Measurements from ENCODE around the gene RAPGEF2. TPM values are rescaled to one million over a fixed set of nuclear protein-coding genes. Genes with fewer than 3 reads are reported as not detected.

RAPGEF2 gene
- total and polyA plus RNA-seq, 11 donors: 10.6 to 75.9 (median 51.2) TPM

DNA sequence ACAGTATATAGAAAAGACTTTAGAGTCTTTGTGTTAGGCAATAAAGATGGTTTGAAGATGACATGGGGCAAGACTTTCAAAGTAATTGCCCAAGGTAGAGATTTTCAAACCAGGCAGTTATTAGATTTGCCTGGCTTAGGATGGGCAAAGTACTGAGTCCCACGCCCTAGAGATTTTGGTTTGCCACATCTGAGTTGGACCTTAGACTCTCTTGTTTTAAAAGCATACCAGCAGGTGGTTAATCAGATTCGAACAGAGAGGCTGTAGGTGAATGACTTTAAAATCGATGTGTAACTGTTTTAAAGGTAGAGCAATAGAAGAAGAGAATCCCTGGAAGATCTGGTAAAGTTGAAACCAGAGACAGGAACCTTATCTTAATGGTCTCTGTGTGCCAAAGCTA lies 121.5 kb downstream of the RAPGEF2 start:
- TF ChIP-seq, protein P1, sequence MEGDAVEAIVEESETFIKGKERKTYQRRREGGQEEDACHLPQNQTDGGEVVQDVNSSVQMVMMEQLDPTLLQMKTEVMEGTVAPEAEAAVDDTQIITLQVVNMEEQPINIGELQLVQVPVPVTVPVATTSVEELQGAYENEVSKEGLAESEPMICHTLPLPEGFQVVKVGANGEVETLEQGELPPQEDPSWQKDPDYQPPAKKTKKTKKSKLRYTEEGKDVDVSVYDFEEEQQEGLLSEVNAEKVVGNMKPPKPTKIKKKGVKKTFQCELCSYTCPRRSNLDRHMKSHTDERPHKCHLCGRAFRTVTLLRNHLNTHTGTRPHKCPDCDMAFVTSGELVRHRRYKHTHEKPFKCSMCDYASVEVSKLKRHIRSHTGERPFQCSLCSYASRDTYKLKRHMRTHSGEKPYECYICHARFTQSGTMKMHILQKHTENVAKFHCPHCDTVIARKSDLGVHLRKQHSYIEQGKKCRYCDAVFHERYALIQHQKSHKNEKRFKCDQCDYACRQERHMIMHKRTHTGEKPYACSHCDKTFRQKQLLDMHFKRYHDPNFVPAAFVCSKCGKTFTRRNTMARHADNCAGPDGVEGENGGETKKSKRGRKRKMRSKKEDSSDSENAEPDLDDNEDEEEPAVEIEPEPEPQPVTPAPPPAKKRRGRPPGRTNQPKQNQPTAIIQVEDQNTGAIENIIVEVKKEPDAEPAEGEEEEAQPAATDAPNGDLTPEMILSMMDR (IDR thresholded peaks at IDR 0.05): no peak
- no peak for TF ChIP-seq POLR2A (IDR thresholded peaks at IDR 0.05)
- no peak for DNase-seq
- 90 to 97% (median 94%) methylated on average over 3 of the region's 3 CpGs for WGBS, 4 donors
- Histone ChIP-seq H3K9me3 (no peaks in the 10 kb centered on the region), H3K36me3 (no peaks in the 10 kb centered on the region), H3K4me3 (no peak overlapping the region), H3K27me3 (no peaks in the 10 kb centered on the region), H3K4me1 (peaks cover 6 to 61% (median 31%) of the 10 kb centered on the region in 12 donors), H3K27ac (no peak overlapping the region)
- ATAC-seq: no peak
- intact Hi-C loops (cut with DNase I): loop anchor here in 1 of 10 donors (5.0 kb wide), 1 partner anchor 43 kb away; no protein-coding TSS in a partner anchor

DNA sequence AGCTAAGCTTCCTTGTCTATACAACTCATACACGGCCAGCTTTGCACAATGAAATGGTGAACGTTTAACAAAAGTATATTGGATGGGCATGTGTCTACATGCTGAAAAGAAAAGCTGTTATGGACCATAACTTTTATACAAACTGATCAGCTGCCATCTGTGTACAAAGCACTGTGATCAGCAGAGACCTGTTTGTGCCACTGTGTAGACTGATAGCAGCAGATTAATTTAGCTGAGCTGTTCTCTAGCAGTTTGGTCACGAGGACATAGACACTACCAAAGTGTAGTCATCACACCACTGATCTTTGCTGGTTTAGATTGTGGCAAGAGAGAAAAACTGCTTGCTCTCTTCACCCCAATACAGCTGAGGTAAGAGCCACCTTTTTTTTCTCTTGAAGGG lies 124.5 kb downstream of the RAPGEF2 start:
- intact Hi-C loops (cut with DNase I): no loop called here
- 24 to 36% (median 28%) methylated on average over 3 of the region's 3 CpGs for WGBS, 4 donors
- Histone ChIP-seq H3K27me3 (no peaks in the 10 kb centered on the region), H3K4me3 (peak overlapping the region in 8 of 12 donors; percentile 40 to 61 (median 46)), H3K36me3 (no peaks in the 10 kb centered on the region), H3K27ac (peak overlapping the region; percentile 29 to 90 (median 78)), H3K9me3 (peaks cover 0 to 5% (median 0%) of the 10 kb centered on the region in 12 donors), H3K4me1 (peaks cover 3 to 50% (median 13%) of the 10 kb centered on the region in 12 donors)
- no peak for DNase-seq
- ATAC-seq: peak; percentile 28 to 61 (median 46)
- TF ChIP-seq POLR2A (IDR thresholded peaks at IDR 0.05): no peak
- TF ChIP-seq, protein P1 (IDR thresholded peaks at IDR 0.05): no peak

DNA sequence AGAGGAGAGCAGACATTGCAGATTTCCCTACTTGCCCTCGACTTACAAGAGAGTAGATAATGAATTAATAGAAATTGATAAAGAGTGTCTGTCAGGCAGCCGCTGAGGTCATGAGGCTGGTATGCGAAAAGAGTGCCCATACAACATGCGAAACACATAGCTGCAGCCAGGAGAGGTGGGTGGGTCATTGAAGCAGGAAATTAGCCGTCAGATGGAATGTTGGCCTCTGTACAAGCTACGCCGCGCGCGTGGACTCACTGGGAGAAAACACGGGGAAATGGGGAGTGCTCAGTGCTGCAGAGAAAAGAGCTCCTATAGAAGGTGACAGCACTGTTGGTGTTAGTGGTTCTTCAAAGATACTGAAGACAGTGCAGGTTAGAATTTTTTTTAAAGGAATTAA lies 125.1 kb downstream of the RAPGEF2 start:
- peak; percentile 79 to 96 (median 92) for ATAC-seq
- intact Hi-C loops (cut with DNase I): no loop called here
- Histone ChIP-seq H3K36me3 (no peaks in the 10 kb centered on the region), H3K4me1 (peaks cover 3 to 49% (median 14%) of the 10 kb centered on the region in 12 donors), H3K27me3 (no peaks in the 10 kb centered on the region), H3K27ac (peak overlapping the region; percentile 29 to 90 (median 78)), H3K9me3 (peaks cover 0 to 7% (median 0%) of the 10 kb centered on the region in 12 donors), H3K4me3 (peak overlapping the region; percentile 7 to 61 (median 42))
- TF ChIP-seq POLR2A (IDR thresholded peaks at IDR 0.05): peak in 1 of 2 donors; percentile 34
- TF ChIP-seq, protein P1 (IDR thresholded peaks at IDR 0.05): peak in 9 of 12 donors; percentile 9 to 43 (median 22)
- peak; percentile 77 to 88 (median 84) for DNase-seq
- WGBS, 4 donors: 2 to 8% (median 4%) methylated on average over 11 of the region's 11 CpGs

DNA sequence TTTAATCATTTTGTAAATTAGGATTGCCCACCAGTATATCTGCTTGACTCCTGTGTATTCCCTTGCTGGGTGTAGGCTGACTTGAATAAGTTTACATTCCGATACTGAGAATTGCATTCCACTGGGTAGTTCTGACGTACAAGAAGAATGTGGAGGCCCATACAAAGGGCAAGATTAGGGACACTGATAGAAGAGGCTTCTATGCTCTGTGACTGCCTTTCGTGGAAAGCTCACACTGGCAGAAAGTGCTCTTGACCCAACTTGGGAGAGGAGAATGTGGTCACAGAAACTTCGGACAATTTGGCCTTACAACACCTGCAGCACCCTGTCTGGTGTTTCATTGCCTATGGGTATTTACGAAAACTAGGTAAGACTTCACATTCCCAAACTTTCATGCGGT lies 126.3 kb downstream of the RAPGEF2 start:
- H3K27ac ChIP-seq: peak overlapping the region; percentile 29 to 90 (median 78)
- TF ChIP-seq, protein P1 (IDR thresholded peaks at IDR 0.05): no peak
- peak in 1 of 2 donors; percentile 9 for TF ChIP-seq POLR2A (IDR thresholded peaks at IDR 0.05)
- intact Hi-C loops (cut with DNase I): no loop called here

More for the DNA sequence above, 126.3 kb downstream of the RAPGEF2 start:
- H3K9me3 ChIP-seq: peaks cover 0 to 14% (median 0%) of the 10 kb centered on the region in 12 donors
- 20 to 25% (median 21%) methylated on average over 6 of the region's 6 CpGs for WGBS, 4 donors
- H3K4me3 ChIP-seq: peak overlapping the region; percentile 7 to 61 (median 42)
- DNase-seq (no peak), ATAC-seq (peak; percentile 45 to 81 (median 64))
- peaks cover 3 to 50% (median 16%) of the 10 kb centered on the region in 12 donors for H3K4me1 ChIP-seq
- H3K27me3 ChIP-seq: no peaks in the 10 kb centered on the region
- no peaks in the 10 kb centered on the region for H3K36me3 ChIP-seq
